IPS-18a (cell line): ENCODE measurements around the gene CFAP92.
"Not testable (repeated sequence)": the region's sequence is repeated elsewhere in the genome, so short reads cannot be mapped to it uniquely, and the experiment has no call there.

Experiments
- H3K27ac ChIP-seq: one replicate; pipeline ENCODE4 v1.5.1; 2013; ENCODE audit warnings: low read length
- H3K27me3 ChIP-seq: one replicate; pipeline ENCODE4 v1.6.1; 2013; ENCODE audit warnings: mild to moderate bottlenecking, low read length; ENCODE audit not compliant: control insufficient read depth, insufficient read depth
- H3K36me3 ChIP-seq: one replicate; pipeline ENCODE4 v1.6.1; 2013; ENCODE audit warnings: low read depth, low read length; ENCODE audit not compliant: control insufficient read depth
- H3K4me1 ChIP-seq: one replicate; pipeline ENCODE4 v1.6.1; 2013; ENCODE audit warnings: low read depth, low read length; ENCODE audit not compliant: control insufficient read depth
- H3K4me3 ChIP-seq: one replicate; pipeline ENCODE4 v1.5.1; 2013; ENCODE audit warnings: low read length
- H3K9ac ChIP-seq: one replicate; pipeline ENCODE4 v1.6.1; 2013; ENCODE audit warnings: mild to moderate bottlenecking, low read length, moderate library complexity
- H3K9me3 ChIP-seq: one replicate; pipeline ENCODE4 v1.6.1; 2013; ENCODE audit warnings: low read depth, low read length; ENCODE audit not compliant: control insufficient read depth

Gene CFAP92

DNA sequence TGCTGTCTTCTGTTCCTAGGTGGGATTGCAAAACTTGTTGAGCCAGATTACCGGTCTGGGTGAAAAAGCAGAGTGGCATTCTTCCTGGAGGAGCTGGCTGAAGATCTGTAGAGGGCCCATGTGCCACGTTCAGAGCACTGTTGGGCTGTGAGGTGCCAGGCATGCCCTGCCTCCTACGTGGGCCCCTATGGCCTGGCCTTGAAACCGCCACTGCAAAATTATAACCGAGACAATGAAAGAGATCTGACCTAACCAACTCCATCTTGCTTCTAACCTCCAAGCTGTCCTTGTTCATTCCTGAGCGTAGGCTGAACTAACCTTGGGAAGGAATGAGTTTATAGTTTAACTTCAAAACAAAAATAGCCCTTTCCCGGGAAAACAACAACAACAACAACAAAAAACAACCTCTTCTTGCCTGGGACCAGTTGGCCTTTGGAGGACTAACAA is 115.8 kb downstream of the CFAP92 start:
- no peaks in the 10 kb centered on the region for H3K27me3 ChIP-seq
- peaks cover 6% of the 10 kb centered on the region for H3K4me1 ChIP-seq
- H3K36me3 ChIP-seq: no peaks in the 10 kb centered on the region
- H3K9me3 ChIP-seq: no peaks in the 10 kb centered on the region
- peak overlapping the region; percentile 99 for H3K9ac ChIP-seq
- H3K4me3 ChIP-seq: peak overlapping the region; percentile 96
- no peak overlapping the region for H3K27ac ChIP-seq

- Histone ChIP-seq H3K36me3 (no peaks in the 10 kb centered on the region), H3K4me3 (no peak overlapping the region), H3K9ac (no peak overlapping the region), H3K27me3 (no peaks in the 10 kb centered on the region), H3K9me3 (no peaks in the 10 kb centered on the region), H3K4me1 (peaks cover 6% of the 10 kb centered on the region), H3K27ac (no peak overlapping the region)
Observed at GRCh38 chr3:128875556-128876120, 118.2 kb downstream of the CFAP92 start.

DNA sequence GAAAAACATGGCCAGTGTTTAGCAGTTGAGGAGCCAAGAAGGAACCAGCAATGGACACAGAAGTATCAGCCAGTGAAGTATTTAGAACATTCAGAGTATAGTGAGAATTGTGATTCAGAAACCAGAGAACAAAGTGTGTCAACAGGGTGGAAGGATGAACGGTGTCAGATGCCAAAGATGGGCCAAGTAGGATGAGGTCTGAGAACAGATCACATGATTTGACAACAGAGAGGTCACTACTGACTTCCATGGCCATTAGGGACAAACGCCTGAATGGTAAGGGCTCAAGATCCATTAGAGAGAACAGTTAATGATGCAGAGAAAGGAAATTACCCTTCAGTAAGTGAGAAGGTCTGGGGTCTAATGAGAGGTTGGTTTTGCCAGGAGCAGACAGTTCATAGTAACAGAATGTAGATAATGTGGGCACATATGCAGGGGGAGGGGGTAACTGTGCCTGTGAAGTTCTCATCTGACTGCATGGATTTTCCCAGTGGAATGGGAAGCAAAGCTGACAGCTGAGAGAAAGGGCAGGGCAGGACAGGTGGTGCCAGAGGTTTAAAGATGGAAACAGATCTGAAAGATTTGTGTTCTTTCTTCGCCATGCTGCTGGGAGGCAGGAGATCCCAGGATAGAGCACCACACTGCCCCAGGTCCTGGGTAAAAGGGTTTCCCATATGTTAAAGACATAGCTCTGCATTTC is 119.2 kb downstream of the CFAP92 start:
- Histone ChIP-seq H3K36me3 (no peaks in the 10 kb centered on the region), H3K27me3 (no peaks in the 10 kb centered on the region), H3K9ac (no peak overlapping the region), H3K9me3 (no peaks in the 10 kb centered on the region), H3K27ac (no peak overlapping the region), H3K4me3 (no peak overlapping the region), H3K4me1 (peaks cover 6% of the 10 kb centered on the region)

GRCh38 chr3:128873244-128874022 is 120.4 kb downstream of the CFAP92 start:
- Histone ChIP-seq H3K36me3 (no peaks in the 10 kb centered on the region), H3K27me3 (no peaks in the 10 kb centered on the region), H3K9me3 (no peaks in the 10 kb centered on the region), H3K4me1 (peaks cover 5% of the 10 kb centered on the region), H3K27ac (no peak overlapping the region), H3K9ac (no peak overlapping the region), H3K4me3 (no peak overlapping the region)

DNA sequence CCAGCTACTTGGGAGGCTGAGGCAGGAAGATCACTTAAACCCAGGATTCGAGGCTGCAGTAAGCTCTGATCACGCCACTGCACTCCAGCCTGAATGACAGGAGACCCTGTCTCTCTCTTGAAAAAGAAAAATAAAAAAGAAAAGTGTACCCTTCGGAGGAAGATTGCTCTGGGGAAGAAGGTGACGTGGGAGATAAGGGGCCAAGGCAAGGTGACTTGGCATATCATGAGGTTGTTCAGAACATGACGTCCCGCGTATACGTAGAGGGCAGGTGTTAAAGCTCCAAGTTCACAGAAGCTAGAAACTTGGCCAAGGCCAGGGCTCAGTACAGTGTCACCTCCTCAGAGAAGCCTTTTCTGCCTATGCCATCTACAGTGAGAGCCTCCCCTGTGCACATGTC is 121.1 kb downstream of the CFAP92 start:
- Histone ChIP-seq H3K4me1 (no peaks in the 10 kb centered on the region), H3K9me3 (no peaks in the 10 kb centered on the region), H3K9ac (no peak overlapping the region), H3K4me3 (no peak overlapping the region), H3K36me3 (no peaks in the 10 kb centered on the region), H3K27me3 (no peaks in the 10 kb centered on the region), H3K27ac (no peak overlapping the region)

GRCh38 chr3:128872282-128872681 is 121.6 kb downstream of the CFAP92 start:
- Histone ChIP-seq H3K36me3 (no peaks in the 10 kb centered on the region), H3K9ac (no peak overlapping the region), H3K27me3 (no peaks in the 10 kb centered on the region), H3K4me3 (no peak overlapping the region), H3K9me3 (no peaks in the 10 kb centered on the region), H3K27ac (no peak overlapping the region), H3K4me1 (no peaks in the 10 kb centered on the region)

GRCh38 chr3:128870347-128870746 is 123.5 kb downstream of the CFAP92 start:
- Histone ChIP-seq H3K9me3 (no peaks in the 10 kb centered on the region), H3K9ac (no peak overlapping the region), H3K27ac (no peak overlapping the region), H3K36me3 (no peaks in the 10 kb centered on the region), H3K27me3 (no peaks in the 10 kb centered on the region), H3K4me3 (no peak overlapping the region), H3K4me1 (no peaks in the 10 kb centered on the region)

DNA sequence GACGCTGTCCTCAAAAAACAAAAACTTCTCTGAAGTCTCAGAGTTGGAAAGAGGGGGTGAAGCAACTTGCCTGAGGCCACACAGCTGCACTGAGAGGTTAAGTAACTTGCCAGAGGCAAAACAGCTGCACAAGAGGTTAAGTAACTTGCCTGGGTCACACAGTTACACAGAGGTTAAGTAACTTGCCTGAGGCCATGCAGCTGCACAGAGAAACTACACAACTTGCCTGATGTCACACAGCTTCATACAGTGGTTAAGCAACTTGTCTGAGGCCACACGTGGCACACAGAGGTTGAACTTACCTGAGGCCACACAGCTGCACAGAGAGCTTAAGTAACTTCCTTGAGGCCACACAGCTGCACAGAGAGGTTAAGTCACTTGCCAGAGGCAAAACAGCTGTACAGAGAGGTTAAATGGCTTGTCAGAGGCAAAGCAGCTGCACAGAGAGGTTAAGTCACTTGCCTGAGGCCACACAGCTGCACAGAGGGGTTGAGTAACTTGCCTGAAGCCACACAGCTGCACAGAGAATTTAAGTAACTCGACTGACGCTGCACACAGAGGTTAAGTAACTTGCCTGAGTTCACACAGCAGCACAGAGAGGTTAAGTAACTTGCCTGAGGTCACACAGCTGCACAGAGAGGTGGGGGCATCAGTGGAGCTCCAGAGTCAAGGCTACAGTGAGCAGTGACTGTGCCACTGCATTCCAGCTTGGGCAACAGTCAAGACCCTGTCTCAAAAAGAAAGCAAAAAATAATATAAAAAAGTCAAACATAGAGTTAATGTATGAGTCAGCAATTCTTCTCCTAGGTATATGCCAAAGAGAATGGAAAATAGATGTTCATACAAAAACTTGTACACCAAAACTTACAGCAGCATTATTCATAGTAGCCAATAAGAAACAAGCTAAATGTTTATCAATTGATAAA is 126.4 kb downstream of the CFAP92 start:
- Histone ChIP-seq H3K27me3 (no peaks in the 10 kb centered on the region), H3K27ac (no peak overlapping the region), H3K9ac (no peak overlapping the region)

GRCh38 chr3:128864849-128865804 is 128.7 kb downstream of the CFAP92 start:
- not testable (repeated sequence) for H3K4me1 ChIP-seq, H3K27me3 ChIP-seq, H3K9me3 ChIP-seq, H3K36me3 ChIP-seq, H3K9ac ChIP-seq, H3K4me3 ChIP-seq, H3K27ac ChIP-seq

More for the DNA sequence above, 126.4 kb downstream of the CFAP92 start:
- Histone ChIP-seq H3K9me3 (no peaks in the 10 kb centered on the region), H3K4me3 (no peak overlapping the region), H3K4me1 (no peaks in the 10 kb centered on the region), H3K36me3 (no peaks in the 10 kb centered on the region)

GRCh38 chr3:128864351-128864811 is 129.5 kb downstream of the CFAP92 start:
- Histone ChIP-seq H3K36me3 (no peaks in the 10 kb centered on the region), H3K27me3 (no peaks in the 10 kb centered on the region), H3K9me3 (peaks cover 8% of the 10 kb centered on the region), H3K4me3 (no peak overlapping the region), H3K27ac (no peak overlapping the region), H3K9ac (no peak overlapping the region), H3K4me1 (no peaks in the 10 kb centered on the region)
